Breast epithelium (tissue), 4 donors: ENCODE measurements around the gene JAGN1. TPM values are rescaled to one million over a fixed set of nuclear protein-coding genes. Genes with fewer than 3 reads are reported as not detected.
A peak's percentile ranks its signal among the peaks of the same experiment; 100 is the strongest.
"Not testable (repeated sequence)": the region's sequence is repeated elsewhere in the genome, so short reads cannot be mapped to it uniquely, and the experiment has no call there.

Experiments
- DNase-seq, 2 donors: peaks; one replicate each; pipeline ENCODE4 v3.0.0-alpha.2; 2019; ENCODE audit warnings: low spot score in 2 of 2
- H3K27ac ChIP-seq, 2 donors: fragments of 200-600 bp; sonication (generic) in 1 of 2; one replicate each; pipeline ENCODE4 v1.5.1; 2016 to 2019; ENCODE audit warnings: mild to moderate bottlenecking in 1 of 2
- H3K27me3 ChIP-seq, 2 donors: fragments of 200-600 bp; sonication (generic) in 1 of 2; one replicate each; pipeline versions ENCODE4 v1.5.1 to v1.6.0; 2017 to 2019; ENCODE audit warnings: control low read depth in 1 of 2, mild to moderate bottlenecking in 1 of 2
- H3K36me3 ChIP-seq: fragments of 200-600 bp; one replicate; pipeline ENCODE4 v1.5.1; 2019
- H3K4me1 ChIP-seq, 2 donors: fragments of 200-600 bp; sonication (generic); one replicate each; pipeline ENCODE4 v1.5.1; 2016 to 2019; ENCODE audit warnings: control low read depth in 1 of 2
- H3K4me3 ChIP-seq, 3 donors: fragments of 200-600 bp; sonication (generic); 1 replicate in 2 of 3; 2 replicates in 1 of 3; pipeline ENCODE4 v1.5.1; 2016 to 2019; ENCODE audit warnings: mild to moderate bottlenecking in 3 of 3, moderate library complexity in 2 of 3
- H3K9me3 ChIP-seq, 2 donors: fragments of 200-600 bp; sonication (generic) in 1 of 2; one replicate each; pipeline ENCODE4 v1.5.1; 2016 to 2019; ENCODE audit warnings: control low read depth in 1 of 2
- CTCF ChIP-seq, 3 donors: fragments of 450-650 bp; IDR thresholded peaks; one replicate each; pipeline ENCODE4 v1.5.1; 2016 to 2017; ENCODE audit warnings: antibody characterized with exemption in 3 of 3, mild to moderate bottlenecking in 3 of 3, moderate library complexity in 3 of 3
- POLR2A ChIP-seq: fragments of 450-650 bp; IDR thresholded peaks from one replicate; pipeline ENCODE4 v1.6.1; 2016; ENCODE audit warnings: antibody characterized with exemption, mild to moderate bottlenecking, moderate library complexity
- POLR2AphosphoS5 ChIP-seq, 3 donors: sonication (generic); formaldehyde crosslinking; IDR thresholded peaks; one replicate each; pipeline ENCODE4 v1.6.1; 2017; ENCODE audit warnings: antibody characterized with exemption in 3 of 3
- intact Hi-C: fragments of 100-400 bp; cut with DNase I; formaldehyde crosslinking; loops from one replicate; pipeline ENCODE4 v1.15.1; 2023; ENCODE audit warnings: low total_unique reads
- total RNA-seq, 3 donors: library from RNA; depleted of rRNA; stranded (reverse); fragments of >200 nt; gene quantifications; one replicate each; pipeline ENCODE4 v1.1.0, GENCODE V29; 2016

Gene JAGN1
- total RNA-seq, 3 donors from 2014 or later = 34.1 to 73.1 (median 56.5) TPM

- H3K4me1 ChIP-seq = peaks cover 0 to 9% of the 10 kb centered on the region in 2 donors
- no peak overlapping the region for H3K4me3 ChIP-seq
- no peak for TF ChIP-seq POLR2A
- TF ChIP-seq POLR2AphosphoS5 (IDR thresholded peaks at IDR 0.05) = no peak
- no peak for TF ChIP-seq CTCF (IDR thresholded peaks at IDR 0.05)
- H3K36me3 ChIP-seq = peaks cover 1% of the 10 kb centered on the region
- no peaks in the 10 kb centered on the region for H3K27me3 ChIP-seq
- peak overlapping the region; percentile 73 to 79 for H3K27ac ChIP-seq
- DNase-seq = no peak
- H3K9me3 ChIP-seq = no peaks in the 10 kb centered on the region
- intact Hi-C loops = no loop called here
Measured at GRCh38 chr3:9898467-9899241, 8.2 kb downstream of the JAGN1 start.

GRCh38 chr3:9899289-9899791 is 8.9 kb downstream of the JAGN1 start:
- H3K4me1 ChIP-seq = peaks cover 0 to 9% of the 10 kb centered on the region in 2 donors
- no peaks in the 10 kb centered on the region for H3K9me3 ChIP-seq
- no peak for TF ChIP-seq POLR2A
- no peak for TF ChIP-seq CTCF (IDR thresholded peaks at IDR 0.05)
- TF ChIP-seq POLR2AphosphoS5 (IDR thresholded peaks at IDR 0.05) = no peak
- no peak overlapping the region for H3K4me3 ChIP-seq
- H3K27ac ChIP-seq = peak overlapping the region in 1 of 2 donors; percentile 79
- intact Hi-C loops = no loop called here
- DNase-seq = no peak
- no peaks in the 10 kb centered on the region for H3K27me3 ChIP-seq
- H3K36me3 ChIP-seq = no peaks in the 10 kb centered on the region

GRCh38 chr3:9900965-9901415 is 10.6 kb downstream of the JAGN1 start:
- H3K36me3 ChIP-seq, intact Hi-C loops, H3K27me3 ChIP-seq, H3K9me3 ChIP-seq, H3K4me1 ChIP-seq, H3K27ac ChIP-seq, DNase-seq, H3K4me3 ChIP-seq: not testable (repeated sequence)

GRCh38 chr3:9901967-9902366 is 11.6 kb downstream of the JAGN1 start:
- peak overlapping the region in 1 of 3 donors; percentile 63 for H3K4me3 ChIP-seq
- H3K36me3 ChIP-seq = no peaks in the 10 kb centered on the region
- no peaks in the 10 kb centered on the region for H3K27me3 ChIP-seq
- no peak for DNase-seq
- H3K27ac ChIP-seq = peak overlapping the region; percentile 82 to 84
- peaks cover 0 to 9% of the 10 kb centered on the region in 2 donors for H3K4me1 ChIP-seq
- no peaks in the 10 kb centered on the region for H3K9me3 ChIP-seq
- TF ChIP-seq POLR2AphosphoS5 (IDR thresholded peaks at IDR 0.05) (no peak), CTCF (IDR thresholded peaks at IDR 0.05) (no peak), POLR2A (no peak)
- intact Hi-C loops = no loop called here

GRCh38 chr3:9902372-9903237 is 12.2 kb downstream of the JAGN1 start, which contains the start of gene IL17RE:
IL17RE (plus strand) TSS chr3:9902848; CDS start chr3:9902933, 85 bp downstream.
- TF ChIP-seq CTCF (IDR thresholded peaks at IDR 0.05) = no peak
- no peak for TF ChIP-seq POLR2A
- no peak for TF ChIP-seq POLR2AphosphoS5 (IDR thresholded peaks at IDR 0.05)

More at GRCh38 chr3:9902372-9903237, 12.2 kb downstream of the JAGN1 start, which contains the start of gene IL17RE:
- no peaks in the 10 kb centered on the region for H3K36me3 ChIP-seq
- intact Hi-C loops = no loop called here
- no peaks in the 10 kb centered on the region for H3K9me3 ChIP-seq
- H3K4me1 ChIP-seq = peaks cover 0 to 9% of the 10 kb centered on the region in 2 donors
- peak in 1 of 2 donors; percentile 63 for DNase-seq
- H3K27ac ChIP-seq = peak within 1 kb of the TSS; percentile 82 to 84
- H3K27me3 ChIP-seq = no peaks in the 10 kb centered on the region
- peak within 1 kb of the TSS; percentile 20 to 63 (median 56) for H3K4me3 ChIP-seq
